Nephron progenitor cell (in vitro differentiated cells): ENCODE measurements around the gene CLK3.

Experiments used
- DNase-seq: peaks from one replicate; pipeline ENCODE4 v3.0.0; 2021
- H3K27ac Mint-ChIP-seq: 2 replicates; pipeline ENCODE4 v1.8.0; 2021; ENCODE audit warnings: mild to moderate bottlenecking, moderate library complexity, mixed read lengths
- H3K27me3 Mint-ChIP-seq: 2 replicates; pipeline ENCODE4 v1.8.0; 2021; ENCODE audit warnings: mild to moderate bottlenecking, low read depth, mixed read lengths; ENCODE audit not compliant: poor library complexity
- H3K36me3 Mint-ChIP-seq: 2 replicates; pipeline ENCODE4 v1.8.0; 2021; ENCODE audit warnings: low read depth, mixed read lengths
- H3K4me1 Mint-ChIP-seq: 2 replicates; pipeline ENCODE4 v1.8.0; 2021; ENCODE audit warnings: mixed read lengths
- H3K4me3 Mint-ChIP-seq: 2 replicates; pipeline ENCODE4 v1.8.0; 2021; ENCODE audit warnings: mild to moderate bottlenecking, moderate library complexity, mixed read lengths
- H3K9me3 Mint-ChIP-seq: 2 replicates; pipeline ENCODE4 v1.8.0; 2021; ENCODE audit warnings: mild to moderate bottlenecking, moderate library complexity, mixed read lengths
- TF ChIP-seq, protein P1 (sequence below): fragments of 200-600 bp; sonication (generic); IDR thresholded peaks from 2 replicates; pipeline ENCODE4 v1.5.0; 2021; ENCODE audit warnings: antibody characterized with exemption

CLK3 gene

DNA sequence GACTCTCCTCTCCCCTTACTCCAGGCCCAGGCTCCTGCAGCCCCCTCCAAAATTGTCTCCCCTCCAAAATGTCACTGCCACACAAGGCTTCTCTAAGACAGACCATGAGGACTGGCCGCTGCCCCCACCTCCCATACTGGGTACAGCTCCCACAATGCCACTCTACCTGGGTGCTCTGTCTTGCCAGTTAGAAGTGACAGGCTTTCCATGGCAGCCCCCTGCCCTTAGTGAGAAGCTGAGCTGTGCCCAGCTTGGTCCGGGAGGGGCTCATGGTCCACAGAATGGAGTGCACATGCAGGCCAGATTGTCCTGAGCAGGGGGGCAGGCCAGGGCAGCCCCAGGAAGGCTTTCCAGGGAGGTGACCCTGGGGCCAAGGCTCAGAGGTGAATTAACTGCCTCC is 3.0 kb upstream of the CLK3 start:
- TF ChIP-seq, protein P1, sequence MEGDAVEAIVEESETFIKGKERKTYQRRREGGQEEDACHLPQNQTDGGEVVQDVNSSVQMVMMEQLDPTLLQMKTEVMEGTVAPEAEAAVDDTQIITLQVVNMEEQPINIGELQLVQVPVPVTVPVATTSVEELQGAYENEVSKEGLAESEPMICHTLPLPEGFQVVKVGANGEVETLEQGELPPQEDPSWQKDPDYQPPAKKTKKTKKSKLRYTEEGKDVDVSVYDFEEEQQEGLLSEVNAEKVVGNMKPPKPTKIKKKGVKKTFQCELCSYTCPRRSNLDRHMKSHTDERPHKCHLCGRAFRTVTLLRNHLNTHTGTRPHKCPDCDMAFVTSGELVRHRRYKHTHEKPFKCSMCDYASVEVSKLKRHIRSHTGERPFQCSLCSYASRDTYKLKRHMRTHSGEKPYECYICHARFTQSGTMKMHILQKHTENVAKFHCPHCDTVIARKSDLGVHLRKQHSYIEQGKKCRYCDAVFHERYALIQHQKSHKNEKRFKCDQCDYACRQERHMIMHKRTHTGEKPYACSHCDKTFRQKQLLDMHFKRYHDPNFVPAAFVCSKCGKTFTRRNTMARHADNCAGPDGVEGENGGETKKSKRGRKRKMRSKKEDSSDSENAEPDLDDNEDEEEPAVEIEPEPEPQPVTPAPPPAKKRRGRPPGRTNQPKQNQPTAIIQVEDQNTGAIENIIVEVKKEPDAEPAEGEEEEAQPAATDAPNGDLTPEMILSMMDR: no peak
- Mint-ChIP-seq H3K36me3 (no peaks in the 10 kb centered on the region), H3K27ac (no peak overlapping the region), H3K4me3 (peak overlapping the region; percentile 61), H3K27me3 (no peaks in the 10 kb centered on the region), H3K9me3 (no peaks in the 10 kb centered on the region), H3K4me1 (peaks cover 47% of the 10 kb centered on the region)
- no peak for DNase-seq

DNA sequence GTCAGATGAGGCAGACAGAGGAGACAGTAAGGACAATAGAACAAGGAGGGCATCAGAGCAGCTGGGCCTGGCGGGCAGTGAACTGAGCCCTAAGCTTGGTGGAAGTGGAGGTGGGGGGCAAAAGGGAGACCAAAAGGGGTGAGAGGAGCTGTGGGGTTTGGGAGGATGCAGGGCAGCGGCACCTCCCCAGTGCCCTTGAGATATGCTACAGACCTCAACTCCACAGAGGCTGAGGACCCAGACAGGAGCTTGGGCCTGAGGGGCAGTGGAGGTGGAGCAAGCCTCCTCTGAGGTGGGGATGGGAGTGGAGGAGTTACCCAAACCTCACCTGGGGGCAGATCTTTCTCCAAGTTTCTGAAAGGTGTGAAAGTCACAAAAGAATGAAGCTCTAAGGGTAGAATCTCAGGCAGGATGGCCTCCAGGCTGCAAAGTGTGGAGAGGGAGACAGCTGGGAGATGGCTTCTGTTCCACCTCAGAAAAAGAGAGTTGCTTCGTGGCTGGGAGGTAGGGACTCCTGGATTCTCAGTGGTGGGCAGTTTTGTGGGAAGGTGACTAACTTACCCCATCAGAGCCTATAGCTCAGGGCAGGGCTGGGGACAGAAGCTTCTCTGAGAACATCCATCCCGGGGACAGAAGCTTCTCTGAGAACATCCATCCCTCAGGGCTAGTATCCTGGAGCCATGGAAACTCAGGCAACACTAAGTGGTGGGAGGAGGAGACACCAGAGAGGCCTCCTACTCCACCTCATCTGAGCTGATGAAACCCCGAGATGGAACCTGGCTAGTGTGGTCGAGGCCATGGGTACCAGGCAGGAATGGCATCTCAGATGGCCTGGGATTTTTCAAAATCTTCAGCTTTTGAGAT is 2.3 kb upstream of the CLK3 start:
- no peak for DNase-seq
- H3K27ac Mint-ChIP-seq: peak overlapping the region; percentile 57
- no peaks in the 10 kb centered on the region for H3K36me3 Mint-ChIP-seq
- TF ChIP-seq, protein P1: no peak
- H3K4me1 Mint-ChIP-seq: peaks cover 52% of the 10 kb centered on the region
- H3K9me3 Mint-ChIP-seq: no peaks in the 10 kb centered on the region
- H3K4me3 Mint-ChIP-seq: peak overlapping the region; percentile 61
- peaks cover 2% of the 10 kb centered on the region for H3K27me3 Mint-ChIP-seq

DNA sequence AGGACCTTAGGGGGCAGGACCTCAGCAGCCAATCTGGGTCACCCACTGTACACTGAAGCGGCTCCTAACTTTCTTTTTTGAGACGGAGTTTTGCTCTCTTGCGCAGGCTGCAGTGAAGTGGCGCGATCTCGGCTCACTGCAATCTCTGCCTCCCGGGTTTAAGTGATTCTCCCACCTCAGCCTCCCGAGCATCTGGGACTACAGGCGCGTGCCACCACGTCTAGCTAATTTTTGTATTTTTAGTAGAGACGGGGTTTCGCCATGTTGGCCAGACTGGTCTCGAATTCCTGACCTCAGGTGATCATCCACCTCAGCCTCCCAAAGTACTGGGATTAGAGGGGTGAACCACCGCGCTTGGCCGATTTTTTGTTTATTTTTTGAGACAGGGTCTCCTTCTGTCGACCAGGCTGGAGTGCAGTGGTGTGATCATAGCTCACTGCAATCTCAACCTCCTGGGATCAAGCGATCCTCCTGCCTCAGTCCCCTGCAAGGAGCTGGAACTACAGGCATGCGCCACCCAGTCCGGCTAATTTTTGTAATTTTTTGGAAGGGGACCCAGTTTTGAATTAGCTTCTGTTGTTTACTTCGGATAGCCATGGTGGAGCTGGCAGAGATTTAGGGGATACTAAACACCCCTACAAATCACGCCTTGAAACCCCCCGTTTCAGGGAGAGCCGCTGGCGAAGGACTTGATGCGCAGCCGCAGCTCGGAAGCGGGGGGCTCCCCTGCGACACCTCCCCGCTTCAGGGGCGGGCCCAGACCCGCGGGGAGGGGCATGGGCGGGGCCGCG is 1.5 kb upstream of the CLK3 start:
- peak overlapping the region; percentile 73 for H3K4me3 Mint-ChIP-seq
- H3K36me3 Mint-ChIP-seq: no peaks in the 10 kb centered on the region
- H3K27ac Mint-ChIP-seq: peak overlapping the region; percentile 72
- peaks cover 51% of the 10 kb centered on the region for H3K4me1 Mint-ChIP-seq
- DNase-seq: peak; percentile 87
- peaks cover 2% of the 10 kb centered on the region for H3K27me3 Mint-ChIP-seq
- TF ChIP-seq, protein P1: no peak
- no peaks in the 10 kb centered on the region for H3K9me3 Mint-ChIP-seq

DNA sequence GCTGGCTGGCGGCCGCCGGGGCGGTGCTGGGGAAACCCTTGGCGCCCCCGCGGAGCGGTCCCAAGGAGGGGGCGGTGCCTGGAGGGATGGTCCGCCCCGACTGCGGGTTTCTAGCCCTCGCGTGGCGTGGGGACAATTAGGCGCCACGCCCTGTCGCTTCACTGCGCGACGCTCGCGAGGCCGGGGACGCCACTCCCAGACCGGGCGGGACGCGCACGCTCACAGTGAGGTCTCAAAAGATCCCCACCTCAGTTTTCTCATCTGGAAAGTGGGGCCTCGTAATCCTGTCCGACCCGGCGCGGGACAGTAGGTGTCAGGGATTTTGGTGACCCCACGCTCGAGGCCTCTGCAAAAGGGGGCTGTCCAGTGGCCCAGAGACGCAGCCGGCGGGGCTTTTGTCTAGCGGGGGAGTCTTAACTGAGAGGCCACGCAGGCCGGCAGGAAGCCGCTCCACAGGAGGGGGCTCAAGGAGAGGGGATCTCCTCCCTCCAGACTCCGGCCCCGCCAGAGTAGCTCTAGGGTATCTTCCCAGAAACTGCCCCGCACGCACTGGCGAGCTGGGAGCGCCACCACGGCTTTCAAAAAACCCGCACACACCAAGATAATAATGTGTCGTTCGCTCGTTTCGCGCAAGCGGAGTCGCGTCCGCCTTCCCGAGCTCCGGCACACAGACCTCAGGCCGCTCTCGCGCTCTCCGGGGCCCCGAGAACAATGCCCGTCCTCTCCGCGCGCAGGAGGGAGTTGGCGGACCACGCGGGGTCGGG is 710 bp upstream of the CLK3 start:
- H3K36me3 Mint-ChIP-seq: peaks cover 5% of the 10 kb centered on the region
- H3K4me1 Mint-ChIP-seq: peaks cover 49% of the 10 kb centered on the region
- H3K4me3 Mint-ChIP-seq: peak overlapping the region; percentile 91
- H3K27ac Mint-ChIP-seq: peak overlapping the region; percentile 96
- TF ChIP-seq, protein P1: no peak
- peaks cover 2% of the 10 kb centered on the region for H3K27me3 Mint-ChIP-seq
- no peaks in the 10 kb centered on the region for H3K9me3 Mint-ChIP-seq
- no peak for DNase-seq

DNA sequence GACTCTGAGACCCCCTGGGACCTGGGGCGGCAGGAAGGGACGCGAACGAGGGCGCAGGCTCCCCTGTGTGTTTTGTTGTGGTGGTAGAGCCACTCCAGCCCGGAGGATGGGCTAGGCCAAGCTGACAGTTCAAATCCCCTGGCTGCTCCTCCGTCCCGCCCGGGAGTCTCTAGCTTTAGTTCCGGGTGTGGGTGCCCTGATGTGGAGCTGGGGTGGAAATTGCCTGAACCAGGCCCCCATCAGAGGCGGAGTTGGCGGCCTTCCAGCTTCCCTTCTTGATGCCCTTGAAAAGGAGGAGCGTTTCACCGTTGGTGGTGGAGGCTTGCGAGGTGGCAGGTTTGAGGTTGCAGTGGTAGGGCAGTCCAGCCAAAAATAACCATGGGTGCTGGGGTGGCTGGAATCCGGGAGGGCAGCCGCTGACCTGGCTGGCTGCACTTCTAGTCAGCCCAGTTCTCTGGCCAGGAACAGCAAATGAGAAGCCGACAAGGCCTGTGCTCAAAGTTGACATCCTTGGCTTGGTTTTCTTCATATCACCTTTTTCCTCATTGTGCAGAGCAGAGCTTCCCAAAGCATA is 817 bp downstream of the CLK3 start:
- DNase-seq: no peak
- H3K27me3 Mint-ChIP-seq: peaks cover 2% of the 10 kb centered on the region
- H3K27ac Mint-ChIP-seq: peak overlapping the region; percentile 93
- TF ChIP-seq, protein P1: no peak
- peaks cover 49% of the 10 kb centered on the region for H3K4me1 Mint-ChIP-seq
- peak overlapping the region; percentile 91 for H3K4me3 Mint-ChIP-seq
- no peaks in the 10 kb centered on the region for H3K9me3 Mint-ChIP-seq
- peaks cover 19% of the 10 kb centered on the region for H3K36me3 Mint-ChIP-seq
